ENCODE measurements around the gene METTL25B.

The METTL25B gene

DNA sequence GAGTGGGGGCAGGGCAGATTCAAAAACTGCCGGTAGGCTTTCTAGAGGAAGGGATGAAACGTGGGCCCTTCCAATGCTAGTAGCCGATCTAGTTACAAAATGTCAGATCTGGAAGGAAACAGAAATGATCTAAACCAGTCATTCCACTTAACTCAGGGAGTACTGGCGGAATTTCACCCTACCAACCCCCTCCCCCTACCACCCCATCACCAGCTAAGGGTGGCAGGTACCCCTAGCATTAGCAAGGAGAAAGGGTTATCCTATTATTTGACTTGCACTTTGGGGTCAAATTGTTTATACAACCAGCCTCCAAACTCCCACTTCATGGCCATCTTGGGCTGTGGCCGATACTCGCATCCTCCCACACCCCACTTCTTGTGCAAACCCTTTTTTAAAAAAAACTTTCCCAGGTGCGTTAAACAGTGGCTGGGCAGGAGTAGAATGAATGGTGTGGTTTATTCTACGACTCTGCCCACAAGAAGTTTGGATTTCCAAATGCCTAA, 13.3 kb downstream of the METTL25B start:
- no peak for DNase-seq (ENCODE audit: low read depth)
- peak overlapping the region; percentile 30 for H3K4me3 ChIP-seq (ENCODE audit: low read length)
- TF ChIP-seq, protein P1, sequence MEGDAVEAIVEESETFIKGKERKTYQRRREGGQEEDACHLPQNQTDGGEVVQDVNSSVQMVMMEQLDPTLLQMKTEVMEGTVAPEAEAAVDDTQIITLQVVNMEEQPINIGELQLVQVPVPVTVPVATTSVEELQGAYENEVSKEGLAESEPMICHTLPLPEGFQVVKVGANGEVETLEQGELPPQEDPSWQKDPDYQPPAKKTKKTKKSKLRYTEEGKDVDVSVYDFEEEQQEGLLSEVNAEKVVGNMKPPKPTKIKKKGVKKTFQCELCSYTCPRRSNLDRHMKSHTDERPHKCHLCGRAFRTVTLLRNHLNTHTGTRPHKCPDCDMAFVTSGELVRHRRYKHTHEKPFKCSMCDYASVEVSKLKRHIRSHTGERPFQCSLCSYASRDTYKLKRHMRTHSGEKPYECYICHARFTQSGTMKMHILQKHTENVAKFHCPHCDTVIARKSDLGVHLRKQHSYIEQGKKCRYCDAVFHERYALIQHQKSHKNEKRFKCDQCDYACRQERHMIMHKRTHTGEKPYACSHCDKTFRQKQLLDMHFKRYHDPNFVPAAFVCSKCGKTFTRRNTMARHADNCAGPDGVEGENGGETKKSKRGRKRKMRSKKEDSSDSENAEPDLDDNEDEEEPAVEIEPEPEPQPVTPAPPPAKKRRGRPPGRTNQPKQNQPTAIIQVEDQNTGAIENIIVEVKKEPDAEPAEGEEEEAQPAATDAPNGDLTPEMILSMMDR (conservative IDR thresholded peaks at IDR 0.05; ENCODE audit: low read length) = no peak

DNA sequence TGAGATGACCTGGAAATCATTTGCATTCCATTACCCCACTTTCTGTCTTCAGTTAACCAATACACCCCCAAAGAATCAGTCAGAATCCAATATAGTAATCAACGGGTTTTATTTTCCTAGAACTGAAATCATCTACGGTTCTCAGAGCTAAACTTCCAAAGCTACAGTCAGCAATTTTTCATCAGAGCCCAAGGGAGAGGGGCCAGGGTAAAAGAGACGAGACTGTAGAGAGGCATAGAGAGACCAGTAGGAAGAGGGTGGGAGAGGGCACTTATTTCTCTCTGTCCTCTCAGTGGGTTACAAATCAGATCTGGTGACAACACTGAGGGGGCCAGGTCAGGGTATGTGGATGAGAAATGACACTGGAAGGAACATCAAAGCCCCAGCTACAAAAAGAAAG, 13.7 kb downstream of the METTL25B start:
- TF ChIP-seq, protein P1 (conservative IDR thresholded peaks at IDR 0.05; ENCODE audit: low read length) = no peak
- DNase-seq (ENCODE audit: low read depth) = no peak
- no peak overlapping the region for H3K4me3 ChIP-seq (ENCODE audit: low read length)

DNA sequence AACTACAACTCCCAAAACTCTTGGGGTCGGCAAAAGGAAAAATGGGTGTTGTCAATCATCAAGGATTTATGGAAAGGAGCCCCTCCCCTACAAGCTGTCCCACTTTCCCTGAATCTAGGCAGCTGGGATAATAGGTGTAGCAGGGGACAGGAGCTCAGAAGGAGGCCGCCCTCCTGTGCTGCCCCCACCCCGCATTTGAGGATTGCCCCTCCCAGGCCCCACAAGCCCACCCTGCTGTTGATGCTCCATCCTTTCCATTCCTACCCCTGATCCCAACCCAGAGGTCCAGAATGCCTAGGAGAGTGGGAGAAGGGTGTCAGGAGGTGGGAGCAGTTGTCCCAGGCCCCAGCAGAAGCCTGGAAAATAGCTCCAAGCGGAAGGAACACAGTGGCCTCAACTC, 14.5 kb downstream of the METTL25B start:
- no peak for DNase-seq (ENCODE audit: low read depth)
- H3K4me3 ChIP-seq (ENCODE audit: low read length) = no peak overlapping the region
- TF ChIP-seq, protein P1 (conservative IDR thresholded peaks at IDR 0.05; ENCODE audit: low read length) = no peak

DNA sequence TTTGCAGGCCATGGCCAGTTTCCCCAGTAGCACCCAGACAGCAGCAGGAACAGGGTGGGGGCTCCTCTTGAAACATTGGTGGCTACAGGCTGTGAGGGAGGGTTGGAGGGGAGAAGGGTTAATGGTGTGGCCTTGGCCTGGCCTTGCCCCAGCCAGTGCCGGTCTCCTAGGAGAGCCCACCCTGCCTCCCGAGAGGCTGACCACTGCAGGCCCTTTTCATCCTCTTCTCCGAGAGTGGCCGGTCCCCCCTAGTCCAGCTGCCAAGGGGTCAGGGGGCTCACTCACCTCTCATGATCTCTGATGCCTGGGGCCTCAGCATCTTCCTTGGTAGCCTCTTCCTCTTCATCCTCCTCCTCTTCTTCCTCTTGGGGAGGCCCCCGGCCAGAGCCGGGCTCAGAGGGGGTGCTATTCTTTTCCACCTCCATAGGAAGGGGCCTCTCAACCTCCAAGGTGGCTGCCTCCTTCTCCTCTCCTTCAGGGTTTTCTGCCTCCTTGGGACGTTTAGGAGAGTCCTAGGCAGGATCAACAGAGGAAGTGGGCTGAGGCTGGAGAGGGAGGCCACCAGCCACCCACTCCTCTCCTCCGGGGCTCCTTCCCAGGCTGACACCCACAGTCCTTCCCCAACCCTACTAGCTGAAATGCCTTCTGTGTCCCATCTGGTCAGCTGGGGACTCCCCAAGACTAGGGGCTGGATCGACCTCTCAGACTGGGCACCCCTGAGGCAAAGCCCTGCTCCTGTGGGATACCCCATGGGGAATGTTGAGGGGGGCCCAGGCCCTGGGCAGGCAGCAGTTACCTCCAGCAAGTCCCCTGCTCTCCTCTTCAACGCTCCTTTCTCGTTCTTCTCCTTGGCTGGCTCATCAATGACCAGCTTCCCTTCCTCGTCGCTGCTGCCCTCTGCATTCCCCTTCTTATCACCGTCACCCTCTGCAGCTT, 15.4 kb downstream of the METTL25B start:
- no peak overlapping the region for H3K4me3 ChIP-seq (ENCODE audit: low read length)
- TF ChIP-seq, protein P1 (conservative IDR thresholded peaks at IDR 0.05; ENCODE audit: low read length) = no peak
- no peak for DNase-seq (ENCODE audit: low read depth)

DNA sequence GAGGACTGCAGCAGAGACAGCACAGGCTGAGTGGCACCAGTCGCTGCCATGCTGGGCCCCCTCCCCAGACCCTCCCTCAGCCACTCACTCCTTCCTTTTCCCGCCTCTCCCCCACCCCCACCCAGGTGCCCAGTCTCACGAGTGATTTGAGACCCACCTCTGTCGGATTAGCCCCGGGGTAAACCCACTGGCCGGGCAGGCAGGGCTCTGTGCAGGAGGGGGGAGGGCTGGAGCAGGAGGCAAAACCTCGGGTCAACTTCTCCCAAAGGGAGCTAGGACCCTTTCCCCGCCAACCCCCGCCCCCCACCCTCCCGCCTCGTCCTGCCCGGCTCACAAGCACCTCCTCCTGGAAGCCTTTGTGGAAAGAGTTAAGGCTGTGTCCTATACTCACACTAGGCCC, 16.1 kb downstream of the METTL25B start:
- no peak for DNase-seq (ENCODE audit: low read depth)
- TF ChIP-seq, protein P1 (conservative IDR thresholded peaks at IDR 0.05; ENCODE audit: low read length) = no peak
- H3K4me3 ChIP-seq (ENCODE audit: low read length) = no peak overlapping the region

DNA sequence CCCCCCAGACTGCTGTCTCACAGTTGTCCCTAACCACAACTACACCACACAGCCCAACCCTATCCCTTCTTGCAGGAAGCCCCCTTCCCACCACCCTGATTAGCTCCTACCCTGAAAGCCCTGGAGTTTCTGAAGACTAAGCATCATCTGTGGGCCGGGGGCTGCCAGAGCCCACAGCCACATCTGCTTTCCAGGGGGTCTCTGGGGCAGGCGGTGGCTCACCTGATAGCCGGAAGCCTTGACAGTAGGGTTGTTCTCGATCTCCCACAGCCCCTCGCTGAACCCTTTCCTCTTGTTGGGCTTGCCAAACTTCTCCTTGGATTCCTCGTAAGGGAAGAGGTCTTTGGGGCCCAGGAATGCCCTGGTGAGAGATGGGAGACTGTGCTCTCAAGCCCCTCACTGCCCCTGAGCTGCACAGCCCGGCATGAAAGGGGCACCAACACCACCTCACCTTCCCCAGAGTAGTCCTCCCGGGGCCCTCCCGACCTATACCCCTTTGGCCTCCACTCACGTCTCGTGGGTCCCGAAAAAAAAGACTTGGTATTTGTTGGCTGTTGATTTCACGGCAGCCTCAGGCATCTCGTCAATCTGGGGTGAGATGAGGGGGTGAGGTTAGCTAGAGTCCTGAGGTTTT, 16.6 kb downstream of the METTL25B start:
- DNase-seq (ENCODE audit: low read depth) = no peak
- H3K4me3 ChIP-seq (ENCODE audit: low read length) = no peak overlapping the region
- TF ChIP-seq, protein P1 (conservative IDR thresholded peaks at IDR 0.05; ENCODE audit: low read length) = no peak

Measured in AG10803 (cell line).